ENCODE data around the gene TPPP2. TPM values are rescaled to one million over a fixed set of nuclear protein-coding genes. Genes with fewer than 3 reads are reported as not detected.

Gene TPPP2
- total and polyA plus RNA-seq, 2 donors (not counting 1 experiment from before 2014, with no cell fraction given) = not detected

- POLR2A ChIA-PET = no interaction called here
- no peak for ATAC-seq (ENCODE audit: low read depth)
- CTCF ChIA-PET = interaction anchor here (0.9 to 15.1 kb wide), 11 partner anchors 13 to 88 kb away, joined by 3 to 348 read pairs (median 47); partner anchors contain the start of genes ARHGEF40, RNASE13, RNASE7 and SLC39A2
These were observed 12.3 kb upstream of the TPPP2 start for GRCh38 chr14:21017528-21018245.

DNA sequence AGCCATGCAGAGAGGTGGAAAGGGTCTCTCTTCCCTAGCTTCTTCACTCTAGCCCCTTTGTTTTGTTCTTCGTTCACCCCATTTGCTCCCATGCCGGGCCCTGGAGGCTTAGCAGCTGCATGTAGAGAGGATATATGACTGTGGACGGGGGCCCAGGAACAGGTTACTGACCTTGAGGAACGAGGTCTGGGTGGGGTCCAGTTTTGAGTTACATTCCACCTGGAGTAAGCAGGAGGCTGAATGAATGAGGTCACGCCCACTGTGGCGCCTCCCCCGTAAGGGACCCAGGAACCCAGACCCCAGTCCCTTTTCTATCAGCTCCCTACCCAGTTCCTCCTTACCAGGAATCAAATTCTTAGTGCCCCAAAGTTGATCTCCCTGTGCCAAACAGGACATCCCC lies 11.7 kb upstream of the TPPP2 start:
- ATAC-seq (ENCODE audit: low read depth) = no peak

More at GRCh38 chr14:21017528-21018245, 12.3 kb upstream of the TPPP2 start:
- H3K27ac ChIP-seq (ENCODE audit: low read length in 2 of 2) = no peak overlapping the region
- H3K9me3 ChIP-seq (ENCODE audit: control extremely low read depth in 1 of 3, control insufficient read depth in 2 of 3, insufficient read depth in 1 of 3, low read length in 2 of 3) = no peaks in the 10 kb centered on the region
- peaks cover 28% of the 10 kb centered on the region for H3K27me3 Mint-ChIP-seq
- no peak overlapping the region for H3K9ac ChIP-seq (ENCODE audit: low read length)
- H3K4me3 ChIP-seq (ENCODE audit: control extremely low read depth in 1 of 5, extremely low read depth in 1 of 5, insufficient read depth in 1 of 5, low read depth in 2 of 5, low read length in 4 of 5) = no peak overlapping the region
- H3K4me2 ChIP-seq (replicated peaks; ENCODE audit: low read depth, low read length, poor library complexity, severe bottlenecking) = no peak overlapping the region
- TF ChIP-seq, protein P1, sequence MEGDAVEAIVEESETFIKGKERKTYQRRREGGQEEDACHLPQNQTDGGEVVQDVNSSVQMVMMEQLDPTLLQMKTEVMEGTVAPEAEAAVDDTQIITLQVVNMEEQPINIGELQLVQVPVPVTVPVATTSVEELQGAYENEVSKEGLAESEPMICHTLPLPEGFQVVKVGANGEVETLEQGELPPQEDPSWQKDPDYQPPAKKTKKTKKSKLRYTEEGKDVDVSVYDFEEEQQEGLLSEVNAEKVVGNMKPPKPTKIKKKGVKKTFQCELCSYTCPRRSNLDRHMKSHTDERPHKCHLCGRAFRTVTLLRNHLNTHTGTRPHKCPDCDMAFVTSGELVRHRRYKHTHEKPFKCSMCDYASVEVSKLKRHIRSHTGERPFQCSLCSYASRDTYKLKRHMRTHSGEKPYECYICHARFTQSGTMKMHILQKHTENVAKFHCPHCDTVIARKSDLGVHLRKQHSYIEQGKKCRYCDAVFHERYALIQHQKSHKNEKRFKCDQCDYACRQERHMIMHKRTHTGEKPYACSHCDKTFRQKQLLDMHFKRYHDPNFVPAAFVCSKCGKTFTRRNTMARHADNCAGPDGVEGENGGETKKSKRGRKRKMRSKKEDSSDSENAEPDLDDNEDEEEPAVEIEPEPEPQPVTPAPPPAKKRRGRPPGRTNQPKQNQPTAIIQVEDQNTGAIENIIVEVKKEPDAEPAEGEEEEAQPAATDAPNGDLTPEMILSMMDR (IDR thresholded peaks at IDR 0.05) = no peak
- TF ChIP-seq EZH2 (IDR thresholded peaks at IDR 0.05; ENCODE audit: borderline replicate concordance, insufficient read depth, low read depth, low read length, poor library complexity, severe bottlenecking) = no peak
- intact Hi-C loops (cut with micrococcal nuclease) = no loop called here
- H3K4me3 Mint-ChIP-seq = no peak overlapping the region
- peaks cover 0 to 9% (median 3%) of the 10 kb centered on the region in 4 experiments for H3K27me3 ChIP-seq (replicated peaks in 1 of 4; ENCODE audit: control extremely low read depth in 1 of 4, control insufficient read depth in 3 of 4, insufficient read depth in 4 of 4, low read length in 3 of 4)
- H4K20me1 ChIP-seq (ENCODE audit: control insufficient read depth, insufficient read depth, low read length, poor library complexity, severe bottlenecking) = no peaks in the 10 kb centered on the region
- H3K36me3 ChIP-seq (replicated peaks in 1 of 2; ENCODE audit: control extremely low read depth in 1 of 2, control insufficient read depth in 1 of 2, extremely low read depth in 1 of 2, insufficient read depth in 2 of 2, low read length in 1 of 2) = no peaks in the 10 kb centered on the region
- no peaks in the 10 kb centered on the region for H3K4me1 ChIP-seq (ENCODE audit: control insufficient read depth in 2 of 2, insufficient read depth in 2 of 2, low read length in 2 of 2)
- WGBS (ENCODE audit: insufficient coverage) = 84% methylated on average over 20 of the region's 28 CpGs
- H2AFZ ChIP-seq (ENCODE audit: insufficient read depth, low read depth, low read length, poor library complexity, severe bottlenecking) = no peak overlapping the region
- no peaks in the 10 kb centered on the region for H3K9me3 Mint-ChIP-seq (ENCODE audit: insufficient read depth)
- H3K79me2 ChIP-seq (ENCODE audit: control insufficient read depth, insufficient read depth, low read length) = no peaks in the 10 kb centered on the region
- H3K27ac Mint-ChIP-seq = no peak overlapping the region
- DNase-seq = no peak
- H3K4me1 Mint-ChIP-seq = peaks cover under 1% of the 10 kb centered on the region

More for the DNA sequence above, 11.7 kb upstream of the TPPP2 start:
- Mint-ChIP-seq H3K4me1 (peaks cover 5% of the 10 kb centered on the region), H3K4me3 (no peak overlapping the region), H3K9me3 (ENCODE audit: insufficient read depth) (no peaks in the 10 kb centered on the region), H3K27ac (no peak overlapping the region), H3K27me3 (peaks cover 29% of the 10 kb centered on the region)
- Histone ChIP-seq H3K9me3 (ENCODE audit: control extremely low read depth in 1 of 3, control insufficient read depth in 2 of 3, insufficient read depth in 1 of 3, low read length in 2 of 3) (no peaks in the 10 kb centered on the region), H2AFZ (ENCODE audit: insufficient read depth, low read depth, low read length, poor library complexity, severe bottlenecking) (no peak overlapping the region), H3K4me2 (replicated peaks; ENCODE audit: low read depth, low read length, poor library complexity, severe bottlenecking) (no peak overlapping the region), H3K27ac (ENCODE audit: low read length in 2 of 2) (no peak overlapping the region), H3K9ac (ENCODE audit: low read length) (no peak overlapping the region), H4K20me1 (ENCODE audit: control insufficient read depth, insufficient read depth, low read length, poor library complexity, severe bottlenecking) (no peaks in the 10 kb centered on the region), H3K4me1 (ENCODE audit: control insufficient read depth in 2 of 2, insufficient read depth in 2 of 2, low read length in 2 of 2) (no peaks in the 10 kb centered on the region), H3K36me3 (replicated peaks in 1 of 2; ENCODE audit: control extremely low read depth in 1 of 2, control insufficient read depth in 1 of 2, extremely low read depth in 1 of 2, insufficient read depth in 2 of 2, low read length in 1 of 2) (no peaks in the 10 kb centered on the region), H3K4me3 (ENCODE audit: control extremely low read depth in 1 of 5, extremely low read depth in 1 of 5, insufficient read depth in 1 of 5, low read depth in 2 of 5, low read length in 4 of 5) (no peak overlapping the region), H3K79me2 (ENCODE audit: control insufficient read depth, insufficient read depth, low read length) (no peaks in the 10 kb centered on the region), H3K27me3 (replicated peaks in 1 of 4; ENCODE audit: control extremely low read depth in 1 of 4, control insufficient read depth in 3 of 4, insufficient read depth in 4 of 4, low read length in 3 of 4) (peaks cover 0 to 15% (median 6%) of the 10 kb centered on the region in 4 experiments)
- ChIA-PET CTCF (interaction anchor here (0.9 to 15.1 kb wide), 10 partner anchors 16 to 87 kb away, joined by 3 to 348 read pairs (median 48); partner anchors contain the start of genes ARHGEF40, RNASE13, RNASE7 and TMEM253), POLR2A (no interaction called here)
- intact Hi-C loops (cut with micrococcal nuclease) = no loop called here
- no peak for TF ChIP-seq EZH2 (IDR thresholded peaks at IDR 0.05; ENCODE audit: borderline replicate concordance, insufficient read depth, low read depth, low read length, poor library complexity, severe bottlenecking)
- TF ChIP-seq, protein P1 (IDR thresholded peaks at IDR 0.05) = no peak
- DNase-seq = no peak
- 100% methylated on average over 4 of the region's 7 CpGs for WGBS (ENCODE audit: insufficient coverage)

Data from B cell (primary cell).